Glutamatergic neuron (in vitro differentiated cells): Measurements from ENCODE around the gene ATG4D. TPM values are rescaled to one million over a fixed set of nuclear protein-coding genes. Genes with fewer than 3 reads are reported as not detected.

ENCODE experiments used
- DNase-seq: peaks from one replicate; pipeline ENCODE4 v3.0.0; 2022
- H3K27ac Mint-ChIP-seq: one replicate; pipeline ENCODE4 v1.8.0; 2020; ENCODE audit warnings: mild to moderate bottlenecking, mixed read lengths, inconsistent platforms; ENCODE audit not compliant: unreplicated experiment
- H3K27me3 Mint-ChIP-seq: one replicate; pipeline ENCODE4 v1.8.0; 2020; ENCODE audit warnings: mild to moderate bottlenecking, moderate library complexity, mixed read lengths, inconsistent platforms; ENCODE audit not compliant: unreplicated experiment
- H3K36me3 Mint-ChIP-seq: one replicate; pipeline ENCODE4 v1.8.0; 2020; ENCODE audit warnings: mild to moderate bottlenecking, mixed read lengths, inconsistent platforms; ENCODE audit not compliant: unreplicated experiment
- H3K4me1 Mint-ChIP-seq: one replicate; pipeline ENCODE4 v1.8.0; 2020; ENCODE audit warnings: mild to moderate bottlenecking, low read depth, mixed read lengths, inconsistent platforms; ENCODE audit not compliant: unreplicated experiment
- H3K4me3 Mint-ChIP-seq: one replicate; pipeline ENCODE4 v1.8.0; 2020; ENCODE audit warnings: mild to moderate bottlenecking, mixed read lengths, inconsistent platforms; ENCODE audit not compliant: unreplicated experiment
- H3K9me3 Mint-ChIP-seq: one replicate; pipeline ENCODE4 v1.8.0; 2020; ENCODE audit warnings: mild to moderate bottlenecking, moderate library complexity, mixed read lengths, inconsistent platforms; ENCODE audit not compliant: unreplicated experiment
- CTCF ChIP-seq: fragments of 200-600 bp; sonication (generic); IDR thresholded peaks from one replicate; pipeline ENCODE4 v1.5.0; 2021; ENCODE audit not compliant: partially characterized antibody, unreplicated experiment
- long read RNA-seq: library from polyadenylated mRNA; unstranded; transcript quantifications from one replicate; pipeline ENCODE4 v2.0.0, GENCODE V29; 2020; ENCODE audit not compliant: unreplicated experiment
- total RNA-seq: library from RNA; stranded (reverse); fragmentation: NEBNext Ultra II Directional; extraction: Animal tissue kit (Norgen Biotek cat#: 25700); gene quantifications from one replicate; pipeline ENCODE4 v1.2.1, GENCODE V29; 2021; ENCODE audit not compliant: unreplicated experiment

ATG4D gene
- 56.1 TPM for total RNA-seq
- long read RNA-seq, transcript ATG4D-204 (10 exons, 1,752 nt): minor isoform, 5 of 46 reads
- long read RNA-seq, transcript ATG4D-201 (10 exons, 1,949 nt): major isoform, 18 of 46 reads
- long read RNA-seq, partial matches to known transcripts: 1 of 46 reads
- long read RNA-seq, other reads (novel, unspliced or antisense): 21 of 46 reads

GRCh38 chr19:10543420-10544241 lies at the start of gene ATG4D:
TSS of gene ATG4D (plus strand) at chr19:10543904. CDS start at chr19:10544091, 187 bp downstream.
- peak within 1 kb of the TSS; percentile 86 for H3K27ac Mint-ChIP-seq
- H3K4me3 Mint-ChIP-seq: peak within 1 kb of the TSS; percentile 90
- peak; percentile 89 for DNase-seq
- TF ChIP-seq CTCF: no peak
- peaks cover 6% of the 10 kb centered on the region for H3K9me3 Mint-ChIP-seq
- peaks cover 1% of the 10 kb centered on the region for H3K4me1 Mint-ChIP-seq
- H3K27me3 Mint-ChIP-seq: peaks cover 8% of the 10 kb centered on the region
- H3K36me3 Mint-ChIP-seq: no peaks in the 10 kb centered on the region

GRCh38 chr19:10497371-10497770 lies 46.3 kb upstream of the ATG4D start:
- Mint-ChIP-seq H3K4me3 (no peak overlapping the region), H3K36me3 (peaks cover 4% of the 10 kb centered on the region)

GRCh38 chr19:10499550-10500246 lies 44.0 kb upstream of the ATG4D start:
- Mint-ChIP-seq H3K27me3 (peaks cover 3% of the 10 kb centered on the region), H3K36me3 (peaks cover 4% of the 10 kb centered on the region), H3K4me1 (peaks cover 3% of the 10 kb centered on the region), H3K9me3 (peaks cover 5% of the 10 kb centered on the region), H3K4me3 (no peak overlapping the region), H3K27ac (no peak overlapping the region)
- TF ChIP-seq CTCF: no peak
- no peak for DNase-seq

More at GRCh38 chr19:10497371-10497770, 46.3 kb upstream of the ATG4D start:
- Mint-ChIP-seq H3K27me3 (no peaks in the 10 kb centered on the region), H3K27ac (no peak overlapping the region), H3K4me1 (peaks cover 3% of the 10 kb centered on the region), H3K9me3 (no peaks in the 10 kb centered on the region)
- TF ChIP-seq CTCF: no peak
- DNase-seq: no peak

- no peak for DNase-seq
- TF ChIP-seq CTCF: no peak
Measured at GRCh38 chr19:10500247-10500592, 43.5 kb upstream of the ATG4D start.

More at GRCh38 chr19:10500247-10500592, 43.5 kb upstream of the ATG4D start:
- peak overlapping the region; percentile 46 for H3K4me3 Mint-ChIP-seq
- H3K27me3 Mint-ChIP-seq: peaks cover 3% of the 10 kb centered on the region
- H3K36me3 Mint-ChIP-seq: peaks cover 4% of the 10 kb centered on the region
- H3K27ac Mint-ChIP-seq: peak overlapping the region; percentile 82
- peaks cover 5% of the 10 kb centered on the region for H3K9me3 Mint-ChIP-seq
- peaks cover 3% of the 10 kb centered on the region for H3K4me1 Mint-ChIP-seq
